ENCODE data around the gene PPARGC1A.

PPARGC1A gene

DNA sequence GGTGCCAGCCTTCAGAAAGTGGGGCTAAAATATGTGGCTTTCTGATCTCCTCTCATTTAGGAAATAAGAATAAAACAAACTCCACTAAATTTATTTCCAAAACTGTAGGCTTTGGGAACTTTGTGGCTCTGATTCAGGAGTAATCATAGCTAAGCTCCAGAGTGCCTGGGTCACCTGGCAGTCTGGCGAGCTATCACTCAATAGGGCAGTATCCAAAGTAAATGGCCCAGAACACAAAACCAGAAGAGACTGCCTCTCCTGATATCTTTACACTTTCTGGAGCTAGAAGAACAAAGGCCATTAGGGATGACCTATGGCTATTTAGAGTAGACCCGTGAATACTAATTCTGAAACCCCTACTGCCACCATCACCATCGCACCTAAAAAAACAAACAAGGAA is 17.0 kb upstream of the PPARGC1A start:
- DNase-seq (ENCODE audit: low read depth), result no peak

DNA sequence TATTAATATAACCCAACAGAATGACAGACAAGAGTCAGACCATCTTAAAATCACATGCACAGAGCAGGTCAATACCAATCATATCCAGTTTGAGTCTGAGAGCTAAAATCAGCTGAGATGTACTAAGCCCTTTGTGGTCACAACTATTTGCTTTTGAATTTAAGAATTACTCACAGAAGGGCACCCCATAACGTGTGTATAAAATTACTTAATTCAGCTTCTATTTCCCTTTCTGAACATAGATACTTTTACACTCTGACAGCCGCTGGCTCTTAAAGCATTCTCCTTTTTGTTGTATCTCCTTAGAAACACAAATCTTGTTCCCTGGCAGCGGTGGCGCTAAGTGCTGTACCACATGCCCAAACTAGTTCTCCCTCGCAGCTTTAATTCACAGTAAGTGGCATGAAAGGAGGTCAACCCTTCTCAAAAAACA is 14.8 kb upstream of the PPARGC1A start:
- no peak for DNase-seq (ENCODE audit: low read depth)

DNA sequence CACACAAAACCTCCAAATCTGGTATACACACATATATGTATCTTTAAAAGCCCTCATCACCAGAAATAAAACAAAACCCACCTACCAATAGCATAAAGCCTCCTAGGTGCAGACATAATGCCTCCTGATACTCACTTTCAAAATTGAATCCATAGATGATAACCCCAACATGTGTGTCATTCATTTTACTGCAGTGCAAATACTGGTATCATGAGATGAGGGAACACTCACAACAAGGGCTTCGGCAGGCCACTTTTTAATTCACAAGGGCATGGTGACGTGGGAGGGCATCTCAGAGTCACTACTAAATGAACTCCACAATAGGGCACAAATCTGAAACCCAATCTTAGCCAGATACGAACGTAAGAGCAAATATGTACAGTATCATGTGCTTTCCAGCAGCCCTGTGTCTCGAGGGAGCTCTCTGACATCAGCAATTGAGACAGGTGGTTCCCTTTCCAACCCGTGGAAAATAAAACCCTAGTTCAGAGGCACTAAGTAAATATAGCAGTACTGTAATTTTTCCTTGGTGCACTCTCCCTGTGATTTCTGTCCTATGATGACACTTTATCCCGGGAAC is 14.1 kb upstream of the PPARGC1A start:
- peak; percentile 46 for DNase-seq (ENCODE audit: low read depth)

DNA sequence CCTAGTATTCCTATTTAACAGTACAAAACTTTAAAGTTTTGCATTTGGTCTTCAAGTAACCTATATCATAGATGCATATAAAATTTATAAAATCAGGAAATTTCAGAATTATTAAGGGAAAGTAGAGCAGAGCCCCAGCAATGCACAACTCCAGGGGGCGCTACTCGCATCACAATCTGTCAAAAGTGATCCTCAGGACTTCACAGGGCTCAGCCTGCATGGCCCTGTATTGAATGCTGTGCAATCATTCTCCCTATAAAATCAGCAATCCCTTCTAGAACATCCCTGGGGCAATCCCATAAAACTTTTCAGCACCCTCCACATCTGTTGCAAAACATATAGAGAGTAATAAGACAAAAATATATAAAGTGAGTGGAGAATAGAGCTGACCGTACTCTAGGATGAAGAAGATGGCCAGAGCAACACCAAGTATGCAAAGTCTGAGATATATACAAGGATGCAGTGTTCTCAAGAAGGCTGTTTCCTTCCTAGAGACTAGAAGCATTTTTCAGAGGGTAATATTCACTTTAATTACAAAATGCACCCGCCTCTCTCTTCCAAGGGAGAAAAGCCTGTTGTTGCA is 12.5 kb upstream of the PPARGC1A start:
- no peak for DNase-seq (ENCODE audit: low read depth)

DNA sequence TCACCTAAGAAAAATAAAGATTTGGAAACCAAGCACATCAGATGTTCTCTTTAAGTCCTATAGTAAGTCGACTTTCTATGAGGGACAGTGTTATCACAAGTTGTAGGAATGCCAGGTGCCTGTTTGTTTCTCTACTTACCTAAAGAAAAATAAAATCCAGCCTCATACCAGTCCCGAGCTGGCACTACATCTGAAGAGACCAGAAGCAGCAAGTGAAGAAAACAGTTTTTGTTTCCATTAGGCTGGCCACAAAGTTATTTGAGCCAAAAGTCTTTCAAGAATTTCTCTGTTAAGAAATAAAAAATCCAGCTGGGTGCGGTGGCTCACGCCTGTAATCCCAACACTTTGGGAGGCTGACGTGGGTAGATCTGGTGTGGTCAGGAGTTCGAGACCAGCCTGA is 10.8 kb upstream of the PPARGC1A start:
- no peak for DNase-seq (ENCODE audit: low read depth)

DNA sequence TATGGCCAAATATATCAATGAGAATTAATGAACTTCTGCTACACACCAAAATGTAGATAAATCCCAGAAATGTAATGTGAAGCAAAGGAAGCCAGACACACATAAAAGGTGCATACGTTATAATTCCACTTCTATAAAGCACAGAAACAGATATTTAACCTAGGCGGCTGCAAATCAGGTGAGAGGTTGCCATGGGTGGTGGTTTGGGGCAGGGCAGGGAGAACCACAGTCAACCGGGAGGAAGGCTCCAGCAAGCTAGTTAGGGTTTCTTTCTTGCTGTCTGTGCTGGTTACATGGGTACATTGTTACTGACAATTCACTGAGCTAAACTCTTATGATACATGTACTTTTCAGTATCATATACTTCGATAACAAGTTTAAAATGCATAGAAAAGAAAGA is 9.7 kb upstream of the PPARGC1A start:
- DNase-seq (ENCODE audit: low read depth), result no peak

DNA sequence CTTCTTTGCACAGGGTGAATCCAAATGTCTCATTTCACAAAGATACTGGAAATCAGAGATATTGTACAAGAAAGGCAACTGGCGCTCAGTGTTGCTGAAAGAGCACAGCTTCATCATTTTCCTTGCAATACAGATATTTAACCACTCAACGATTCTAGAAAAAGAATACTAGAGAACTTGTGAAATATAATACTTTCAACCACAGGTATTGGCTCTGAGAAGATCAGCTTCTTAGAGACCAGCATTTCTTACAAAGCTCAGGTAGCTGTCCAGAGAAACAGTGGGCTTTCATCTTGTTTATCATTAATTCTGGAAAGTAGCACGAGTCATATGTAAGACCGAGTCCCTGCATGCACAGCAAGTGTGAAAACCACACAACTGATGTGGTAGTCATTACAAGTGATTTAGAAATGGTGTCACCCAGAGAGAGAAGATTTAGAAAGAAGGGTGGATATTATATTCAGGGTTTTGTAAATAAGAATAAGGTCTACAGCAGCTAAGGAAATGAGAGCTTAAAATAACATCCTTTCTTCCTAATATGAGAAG is 7.8 kb upstream of the PPARGC1A start:
- DNase-seq (ENCODE audit: low read depth), result no peak

DNA sequence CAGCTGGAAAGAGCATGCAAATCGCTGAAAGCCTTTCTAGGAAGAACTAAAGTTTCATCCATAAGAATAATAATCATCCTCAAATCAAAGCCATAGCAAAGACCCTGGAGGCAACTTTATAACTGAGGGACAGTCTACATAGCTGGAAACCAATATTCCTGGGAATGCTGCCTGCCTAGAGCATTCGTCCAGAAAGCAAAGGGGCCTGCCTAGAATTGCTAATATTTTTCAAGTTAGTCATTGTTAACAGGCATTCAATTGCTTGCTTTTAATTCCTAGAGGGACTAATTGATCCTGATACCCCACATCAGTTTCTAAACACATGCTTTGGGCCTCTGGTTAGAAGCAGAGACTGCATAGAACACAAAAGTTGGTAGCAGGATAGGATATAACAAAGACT is 4.2 kb upstream of the PPARGC1A start:
- DNase-seq (ENCODE audit: low read depth), result no peak

DNA sequence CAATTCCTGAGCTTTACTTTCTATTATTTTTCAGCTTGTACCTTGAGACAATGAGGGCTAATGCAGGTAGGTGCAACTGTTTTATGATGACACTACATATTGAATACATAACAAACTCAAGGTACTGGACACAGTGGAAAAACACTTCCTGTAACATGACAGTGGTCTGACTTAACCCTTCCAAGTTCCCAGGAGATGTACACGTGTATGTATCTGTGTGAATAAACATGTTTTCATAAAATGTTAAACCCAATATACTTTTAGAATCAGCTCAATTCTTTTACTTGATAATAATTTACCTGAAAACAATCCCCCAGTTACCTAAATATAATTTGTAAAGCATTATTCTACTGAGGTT is 1.2 kb upstream of the PPARGC1A start:
- DNase-seq (ENCODE audit: low read depth), result no peak

DNA sequence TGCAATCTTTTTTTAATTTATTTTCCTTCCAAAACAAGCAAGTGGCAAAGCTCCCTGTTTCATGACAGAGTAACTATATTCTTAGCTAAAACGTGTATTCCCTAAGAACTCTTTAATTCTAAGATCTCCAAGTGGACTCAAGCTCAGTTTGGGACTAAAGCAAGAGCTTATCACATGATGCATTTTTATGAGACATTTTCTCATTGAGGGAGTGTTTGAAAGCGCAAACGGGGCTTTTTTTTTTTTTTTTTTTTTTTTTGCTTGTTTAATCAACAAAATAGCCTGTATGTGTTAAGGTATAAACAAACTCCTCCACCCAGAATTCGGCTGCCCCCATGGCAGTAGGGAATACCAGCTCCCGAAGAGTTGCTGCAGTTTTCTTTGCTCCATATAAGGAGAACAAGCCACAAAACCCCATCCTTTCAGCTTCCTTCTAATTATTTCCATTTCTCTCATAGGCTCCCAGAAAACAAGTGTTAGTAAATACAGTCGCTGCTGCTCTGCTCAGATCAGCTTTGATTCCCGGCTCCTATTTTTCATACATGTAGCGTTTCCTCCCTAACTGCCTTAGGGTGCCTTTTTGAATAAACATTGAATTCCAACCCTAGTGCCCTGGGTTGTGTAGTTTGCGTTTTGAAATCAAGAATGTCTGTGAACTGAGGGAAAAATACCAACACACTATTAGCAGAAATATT is 669 bp upstream of the PPARGC1A start:
- DNase-seq (ENCODE audit: low read depth), result peak; percentile 47

DNA sequence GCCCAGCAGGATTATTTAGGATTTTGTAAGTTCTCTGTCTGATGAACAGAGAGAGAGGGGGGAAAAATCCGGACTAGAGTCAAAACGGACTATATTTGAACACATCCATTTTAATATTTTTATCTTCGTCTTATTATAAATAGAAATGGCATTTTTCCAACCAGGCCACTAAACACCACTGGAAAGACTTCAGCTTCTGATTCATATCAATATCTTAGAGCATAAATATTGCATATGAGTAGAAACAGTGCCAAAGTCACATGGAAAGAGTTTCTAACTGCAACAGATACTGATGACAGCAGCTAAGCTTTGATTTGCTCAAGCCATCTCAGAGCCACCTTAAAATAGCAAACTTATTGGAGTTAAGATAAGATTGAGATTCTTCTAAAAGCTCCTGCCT is 456 bp downstream of the PPARGC1A start:
- peak; percentile 26 for DNase-seq (ENCODE audit: low read depth)

DNA sequence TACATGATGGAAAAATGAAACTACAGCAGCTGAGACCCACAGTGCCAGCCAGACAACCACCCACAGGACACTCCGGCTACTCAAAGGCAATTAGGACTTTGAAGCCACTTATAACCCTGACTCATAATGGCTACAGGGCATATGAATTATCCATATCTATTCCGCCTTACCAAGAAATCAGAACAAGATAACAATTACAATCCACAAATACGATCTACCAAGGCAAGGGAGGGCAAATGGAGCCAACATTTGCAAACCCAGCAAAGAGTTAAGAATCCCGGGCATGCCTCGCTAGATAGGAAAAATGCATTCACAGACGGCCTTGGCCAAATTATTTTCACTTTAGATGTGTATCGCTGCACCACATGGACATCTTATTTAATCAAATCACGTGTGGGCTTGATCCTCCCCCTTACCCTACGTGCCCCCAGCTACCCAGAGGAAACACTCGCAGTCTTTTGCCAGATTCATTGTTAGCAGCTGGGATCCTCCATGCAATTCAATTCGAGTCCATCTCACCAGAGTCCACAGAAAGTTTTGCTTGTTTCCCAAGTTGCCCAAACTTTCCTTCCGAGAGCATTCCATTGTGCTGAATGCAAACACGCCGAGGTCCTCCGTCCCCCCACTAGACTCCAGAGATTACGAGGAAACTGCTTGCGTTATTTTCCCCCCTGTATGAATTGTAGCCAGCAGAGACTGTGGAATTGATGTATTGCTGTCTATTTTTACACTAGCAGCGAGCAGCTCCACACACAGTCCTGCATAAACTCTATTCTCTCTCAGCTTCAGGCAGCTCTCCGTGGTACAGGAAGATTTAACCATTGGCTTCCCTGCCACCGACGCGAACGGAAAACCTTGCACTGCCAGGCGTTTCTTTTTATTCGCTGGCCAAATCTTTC is 1.2 kb downstream of the PPARGC1A start:
- peak; percentile 82 for DNase-seq (ENCODE audit: low read depth)

DNA sequence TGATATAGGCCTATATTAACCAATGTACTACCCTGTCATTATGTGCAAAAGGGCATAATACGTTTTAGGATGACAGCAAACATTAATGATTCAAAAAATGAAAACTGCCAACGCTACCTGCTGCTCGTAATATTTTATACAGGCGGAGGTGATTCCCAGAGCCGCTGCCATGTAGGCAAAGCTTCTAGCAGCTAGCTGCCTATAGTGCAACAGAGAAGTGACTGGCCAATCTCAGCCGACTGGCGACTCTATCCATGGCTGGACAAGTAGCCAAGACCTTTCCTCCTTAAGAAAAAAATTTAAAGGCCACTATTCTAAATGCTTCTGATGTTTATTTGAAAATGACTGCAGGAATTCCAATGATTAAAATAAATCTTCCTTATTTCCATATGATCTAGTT is 1.9 kb downstream of the PPARGC1A start:
- peak; percentile 19 for DNase-seq (ENCODE audit: low read depth)

DNA sequence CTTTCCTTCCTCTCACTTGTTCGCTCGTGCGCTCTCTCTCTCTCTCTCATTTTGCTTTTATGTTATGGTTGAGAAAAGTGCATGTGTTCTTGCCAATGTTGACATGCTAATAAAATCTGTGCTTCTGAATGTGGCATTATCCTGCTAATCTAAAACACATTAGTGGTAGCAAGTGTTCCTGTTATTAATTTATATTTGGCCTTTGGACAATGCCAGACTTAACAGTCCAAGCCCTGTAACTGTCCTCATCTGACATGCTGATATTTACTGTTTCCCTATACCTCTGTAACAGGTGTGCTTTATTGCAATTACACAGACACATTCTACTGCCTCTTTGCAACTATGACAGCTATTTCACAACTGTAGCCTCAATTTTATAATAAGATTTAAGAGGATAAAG is 2.7 kb downstream of the PPARGC1A start:
- DNase-seq (ENCODE audit: low read depth), result peak; percentile 61

DNA sequence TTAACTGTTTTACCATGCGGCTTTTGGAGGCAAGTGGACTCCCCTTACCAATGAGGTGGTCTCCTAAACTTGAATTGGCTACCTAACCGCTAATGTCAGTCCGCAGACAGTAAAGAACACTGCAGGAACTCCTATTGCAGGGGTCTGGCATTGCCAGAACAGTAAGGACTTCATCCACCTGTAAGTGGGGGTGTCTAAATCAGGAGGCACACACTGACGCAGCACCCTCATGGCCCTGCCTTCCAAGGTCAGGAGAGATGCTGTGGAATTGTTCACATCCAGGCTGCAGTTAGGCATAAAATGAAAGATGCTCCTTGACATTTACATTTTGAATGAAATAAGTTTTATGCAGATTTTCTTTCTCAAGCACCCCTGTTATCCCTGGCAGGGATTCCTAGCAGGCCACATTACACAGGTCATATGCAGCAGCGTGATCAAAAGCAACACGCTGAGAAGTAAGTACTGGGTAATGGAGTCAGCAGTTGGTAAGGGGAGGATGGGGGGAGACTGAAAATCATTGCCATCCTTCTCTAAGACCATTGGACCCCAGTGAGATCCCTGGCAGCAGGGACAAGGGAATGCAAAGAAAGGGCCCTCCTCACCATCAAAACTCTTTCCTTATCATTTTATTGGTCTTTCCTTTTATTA is 3.8 kb downstream of the PPARGC1A start:
- DNase-seq (ENCODE audit: low read depth), result no peak

DNA sequence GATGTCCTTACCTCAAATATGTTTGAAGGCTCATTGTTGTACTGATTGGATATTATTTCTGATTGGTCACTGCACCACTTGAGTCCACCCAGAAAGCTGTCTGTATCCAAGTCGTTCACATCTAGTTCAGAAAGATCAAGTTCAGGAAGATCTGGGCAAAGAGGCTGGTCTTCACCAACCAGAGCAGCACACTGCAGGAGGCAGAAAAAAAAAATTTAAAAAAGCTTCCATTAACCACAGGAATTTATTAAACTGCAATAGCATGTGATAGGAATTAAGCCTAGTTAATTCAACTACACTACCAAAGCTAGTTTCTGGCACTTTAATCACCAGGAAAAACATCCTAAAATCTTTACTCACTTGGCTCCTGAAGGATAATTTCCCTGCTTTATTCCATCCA is 5.1 kb downstream of the PPARGC1A start:
- DNase-seq (ENCODE audit: low read depth), result peak; percentile 67

DNA sequence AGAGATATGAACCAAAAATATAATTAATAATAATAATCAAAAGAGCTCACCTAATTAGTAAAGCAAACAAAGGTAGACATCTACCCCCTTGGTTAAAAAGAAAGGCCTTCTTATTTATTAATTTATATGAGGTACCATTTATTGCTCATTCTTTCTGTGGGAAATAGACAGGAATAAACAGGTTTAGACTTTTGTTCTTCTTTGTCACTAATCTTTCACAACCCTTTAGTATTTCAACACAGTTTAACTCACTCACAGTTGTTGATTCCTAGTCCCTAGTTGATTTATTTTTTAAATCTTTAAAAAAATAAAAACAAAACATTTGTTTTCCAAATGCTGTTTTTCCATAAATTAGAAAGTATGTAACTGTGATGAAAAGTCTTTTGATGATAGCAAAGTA is 5.6 kb downstream of the PPARGC1A start:
- DNase-seq (ENCODE audit: low read depth), result peak; percentile 19

DNA sequence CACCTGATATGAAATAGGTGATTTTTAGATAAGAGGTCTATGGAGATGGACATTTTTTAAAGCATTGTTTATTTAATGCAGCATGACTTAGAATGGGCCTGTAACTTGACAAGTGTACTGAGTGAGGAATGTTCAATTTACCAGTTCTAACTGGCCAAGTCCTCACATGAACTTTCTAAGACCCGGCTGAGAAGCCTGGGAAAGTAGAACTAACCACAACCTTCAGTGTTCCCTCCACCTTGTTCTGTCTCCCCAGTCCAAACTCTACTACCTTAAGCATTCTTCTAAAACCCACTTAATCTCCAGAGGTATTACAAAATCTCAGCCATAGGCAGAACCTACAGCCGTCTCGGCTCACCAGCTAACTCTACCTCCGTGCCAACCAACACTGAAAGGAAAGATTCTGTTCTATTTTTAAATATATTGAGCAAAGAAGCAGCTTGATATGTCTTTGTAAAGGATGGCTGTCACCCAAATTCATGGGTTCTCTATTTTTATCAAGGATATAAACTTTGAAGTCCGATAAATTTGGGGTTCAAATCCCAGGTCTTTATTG is 6.8 kb downstream of the PPARGC1A start:
- DNase-seq (ENCODE audit: low read depth), result no peak

DNA sequence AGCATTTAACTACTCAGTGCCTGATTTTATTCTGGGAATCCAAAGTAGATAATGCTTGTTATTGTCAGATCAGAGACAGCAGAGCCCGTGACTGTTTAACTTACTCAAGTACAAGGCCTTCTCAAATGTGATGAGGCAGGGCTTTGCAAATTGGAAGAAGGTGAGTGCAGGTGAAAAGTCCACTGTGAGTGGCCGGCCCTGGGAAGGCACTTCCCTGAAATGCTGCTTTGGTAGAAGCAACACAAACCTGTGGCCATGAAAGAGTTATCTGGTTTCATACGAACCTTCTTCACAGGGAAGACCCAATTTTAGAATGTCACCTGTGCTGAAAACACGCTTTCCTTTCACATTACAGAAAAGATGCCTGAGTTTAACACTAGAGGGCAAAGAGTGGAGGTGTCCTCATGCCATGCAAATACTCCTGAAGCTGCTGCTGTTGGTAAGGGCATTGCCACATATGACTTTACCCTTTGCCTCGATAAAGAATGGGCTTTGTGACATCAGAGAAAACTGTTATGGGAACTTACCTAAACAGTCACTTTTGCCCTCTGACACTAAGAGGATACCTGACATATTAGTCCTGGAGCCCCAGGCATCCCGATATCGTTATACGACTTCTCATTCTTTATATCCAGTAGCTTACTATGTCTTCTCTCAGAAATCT is 8.0 kb downstream of the PPARGC1A start:
- no peak for DNase-seq (ENCODE audit: low read depth)

DNA sequence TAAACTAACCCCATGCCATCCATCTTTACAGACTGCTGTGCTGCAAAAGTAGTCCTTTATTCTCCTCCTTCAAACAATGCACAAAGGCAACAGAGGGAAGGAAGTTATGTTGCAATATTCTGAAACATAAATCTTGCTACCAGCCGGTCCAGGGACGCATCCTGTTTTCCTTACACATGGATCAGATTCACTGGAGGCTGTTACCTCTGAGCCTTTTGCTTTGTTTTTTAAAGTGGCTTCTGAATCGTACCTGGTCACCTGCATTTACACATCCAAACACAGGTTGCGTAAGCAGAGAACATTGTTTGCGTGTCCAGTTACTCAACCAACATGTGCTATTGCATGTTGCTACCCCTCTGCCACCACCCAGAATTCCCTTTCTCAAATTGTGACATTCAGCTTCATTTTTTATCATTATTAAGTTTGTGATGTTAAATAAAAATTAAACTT is 8.8 kb downstream of the PPARGC1A start:
- DNase-seq (ENCODE audit: low read depth), result no peak
